K562 (cell line): ENCODE results near the gene HNRNPA2B1. TPM values are rescaled to one million over a fixed set of nuclear protein-coding genes. Genes with fewer than 3 reads are reported as not detected.

Source experiments
- AFF1 ChIP-seq, 2 experiments: fragments of 450-650 bp; IDR thresholded peaks; 2 replicates each; pipeline ENCODE4 v1.6.1; 2018; ENCODE audit warnings: mild to moderate bottlenecking in 2 of 2, low read depth in 1 of 2; ENCODE audit not compliant: partially characterized antibody in 2 of 2
- CEBPZ ChIP-seq: fragments of 150-350 bp; IDR thresholded peaks from 2 replicates; pipeline ENCODE4 v1.6.1; 2014; ENCODE audit warnings: low read depth, mild to moderate bottlenecking, low read length, borderline replicate concordance
- CTCF ChIP-seq, 3 experiments: IDR thresholded peaks in 2 of 3; conservative IDR thresholded peaks in 1 of 3; 2 replicates each; pipeline ENCODE4 v1.5.1; 2011 to 2012; ENCODE audit warnings: low read length in 3 of 3, mild to moderate bottlenecking in 3 of 3, control low read depth in 2 of 3, improper control_type of control experiment in 1 of 3, inconsistent platforms in 1 of 3, low read depth in 1 of 3, mixed read lengths in 1 of 3, moderate library complexity in 1 of 3; ENCODE audit not compliant: insufficient read depth in 2 of 3
- DDX20 ChIP-seq: fragments of 450-650 bp; IDR thresholded peaks from 2 replicates; pipeline ENCODE4 v1.6.1; 2016; ENCODE audit warnings: missing genetic modification characterization, low read depth, mild to moderate bottlenecking, missing compliant biosample characterization, moderate library complexity
- DPF2 ChIP-seq: fragments of 450-650 bp; IDR thresholded peaks from 2 replicates; pipeline ENCODE4 v1.6.1; 2016
- HDAC2 ChIP-seq: fragments of 450-650 bp; IDR thresholded peaks from 2 replicates; pipeline ENCODE4 v1.6.1; 2016; ENCODE audit warnings: mild to moderate bottlenecking
- LEF1 ChIP-seq: fragments of 450-650 bp; IDR thresholded peaks from 2 replicates; pipeline ENCODE4 v1.6.1; 2016; ENCODE audit warnings: mild to moderate bottlenecking
- NFATC3 ChIP-seq: fragments of 450-650 bp; IDR thresholded peaks from 2 replicates; pipeline ENCODE4 v1.6.1; 2017; ENCODE audit warnings: mild to moderate bottlenecking
- NFIC ChIP-seq: fragments of 450-650 bp; IDR thresholded peaks from 2 replicates; pipeline ENCODE4 v1.6.1; 2017; ENCODE audit warnings: mild to moderate bottlenecking, inconsistent platforms
- NFRKB ChIP-seq: fragments of 450-650 bp; IDR thresholded peaks from 2 replicates; pipeline ENCODE4 v1.6.1; 2016; ENCODE audit warnings: low read depth
- NRF1 ChIP-seq, 2 experiments: fragments of 450-650 bp; IDR thresholded peaks in 1 of 2; conservative IDR thresholded peaks in 1 of 2; 2 replicates each; pipeline ENCODE4 v1.6.1; 2014; ENCODE audit warnings: mild to moderate bottlenecking in 2 of 2
- OTX1 ChIP-seq: fragments of 450-650 bp; formaldehyde crosslinking; IDR thresholded peaks from 2 replicates; pipeline ENCODE4 v1.4.0; 2022; ENCODE audit warnings: mild to moderate bottlenecking
- POLR2A ChIP-seq: fragments of 450-650 bp; conservative IDR thresholded peaks from 2 replicates; pipeline ENCODE4 v1.6.1; 2016
- SMAD4 ChIP-seq: fragments of 250-450 bp; sonication (Bioruptor Pico); conservative IDR thresholded peaks from 2 replicates; pipeline ENCODE4 v1.8.0; 2021; ENCODE audit warnings: inconsistent platforms, mild to moderate bottlenecking, moderate library complexity
- TEAD2 ChIP-seq: fragments of 450-650 bp; IDR thresholded peaks from 2 replicates; pipeline ENCODE4 v1.6.1; 2016; ENCODE audit warnings: missing genetic modification characterization, control low read depth, missing compliant biosample characterization
- YY1 ChIP-seq, 3 experiments: IDR thresholded peaks; 2 replicates each; pipeline ENCODE4 v1.6.1; 2011; ENCODE audit warnings: low read length in 2 of 3, mild to moderate bottlenecking in 2 of 3, moderate library complexity in 2 of 3, borderline replicate concordance in 1 of 3, control low read depth in 1 of 3, low read depth in 1 of 3; ENCODE audit not compliant: insufficient read depth in 3 of 3, insufficient replicate concordance in 2 of 3, control insufficient read depth in 1 of 3, insufficient read length in 1 of 3; ENCODE audit errors: extremely low read depth in 1 of 3
- ZFP36 ChIP-seq: fragments of 150-350 bp; IDR thresholded peaks from 2 replicates; pipeline ENCODE4 v1.6.1; 2018; ENCODE audit warnings: low read length, low read depth; ENCODE audit not compliant: partially characterized antibody
- ZNF165 ChIP-seq: fragments of 250-450 bp; sonication (Bioruptor Pico); IDR thresholded peaks from 2 replicates; pipeline ENCODE4 v1.4.0; 2020; ENCODE audit warnings: borderline replicate concordance
- polyA plus RNA-seq, 8 experiments: library from polyadenylated mRNA; depleted of rRNA in 4 of 8; stranded (reverse) in 5 of 8; unstranded in 3 of 8; fragments of >200 nt; fragmentation: Nextera tagmentation in 2 of 8; fragmentation: Illumina TruSeq in 1 of 8; extraction: Ambion mirVana in 2 of 8; extraction: Trizol in 1 of 8; gene quantifications; 2 replicates each; pipeline versions ENCODE4 v1.2.1 to v1.2.3, GENCODE V29; 2011 to 2014; ENCODE audit warnings: inconsistent platforms in 1 of 8, missing spikeins in 1 of 8
- total RNA-seq, 7 experiments: library from RNA; depleted of rRNA in 6 of 7; stranded (reverse); fragments of >200 nt in 6 of 7; fragmentation: Illumina TruSeq in 2 of 7; extraction: Trizol in 2 of 7; gene quantifications; 2 replicates each; pipeline versions ENCODE4 v1.2.1 to v1.2.3, GENCODE V29; 2011 to 2021; ENCODE audit warnings: low replicate concordance in 1 of 7

The HNRNPA2B1 gene
- total and polyA plus RNA-seq, 9 of the 15 experiments (the other 6 are each of a cell fraction or from before 2014, with no cell fraction given) = 630 to 1,989 (median 865) TPM

GRCh38 chr7:26233902-26234511, 33.5 kb upstream of the HNRNPA2B1 start (continued):
- TF ChIP-seq OTX1 = peak; percentile 85
- 0 out of 2 replicates have a peak, but pooled peaks have one; percentile 54 for TF ChIP-seq NFATC3
- peak; percentile 79; the same call in 1 of the 2 replicates for TF ChIP-seq HDAC2
- TF ChIP-seq NFRKB = peak; percentile 99
- peak; percentile 84; the same call in 1 of the 2 replicates for TF ChIP-seq DDX20 (tag)
- no peak for TF ChIP-seq ZNF165
- TF ChIP-seq CTCF (IDR thresholded peaks at IDR 0.05 in 2 of 3, conservative IDR thresholded peaks at IDR 0.05 in 1 of 3; ENCODE audit: insufficient read depth in 2 of 3, low read depth in 1 of 3, low read length in 3 of 3) = peak; percentile 20 to 57 (median 41); a peak in 3 of 6 replicates
- TF ChIP-seq SMAD4 = peak; percentile 86
- peak; percentile 42 to 93 (median 62) for TF ChIP-seq YY1 (IDR thresholded peaks at IDR 0.05; ENCODE audit: borderline replicate concordance in 1 of 3, control insufficient read depth in 1 of 3, extremely low read depth in 1 of 3, insufficient read depth in 3 of 3, insufficient read length in 1 of 3, insufficient replicate concordance in 2 of 3, low read depth in 1 of 3, low read length in 2 of 3)
- TF ChIP-seq TEAD2 = peak; percentile 72
- peak in 1 of 2 experiments; percentile 46 for TF ChIP-seq AFF1 (IDR thresholded peaks at IDR 0.05; ENCODE audit: low read depth in 1 of 2, partially characterized antibody in 2 of 2)
- TF ChIP-seq NRF1 (conservative IDR thresholded peaks at IDR 0.05 in 1 of 2, IDR thresholded peaks at IDR 0.05 in 1 of 2) = 0 out of 4 replicates have a peak, but pooled peaks of 1 of the 2 experiments have one; percentile 25
- TF ChIP-seq NFIC = 0 out of 2 replicates have a peak, but pooled peaks have one; percentile 27
- TF ChIP-seq ZFP36 = peak; percentile 18
- peak; percentile 95 for TF ChIP-seq DPF2
- TF ChIP-seq POLR2A = peak; percentile 49; the same call in 1 of the 2 replicates
- TF ChIP-seq LEF1 = peak; percentile 89
- no peak for TF ChIP-seq CEBPZ
